ENCODE measurements around the gene SAP30BP. TPM values are rescaled to one million over a fixed set of nuclear protein-coding genes. Genes with fewer than 3 reads are reported as not detected.

The SAP30BP gene
- total and polyA plus RNA-seq, 2 experiments from 2014 or later = 44.9 to 97.9 TPM

DNA sequence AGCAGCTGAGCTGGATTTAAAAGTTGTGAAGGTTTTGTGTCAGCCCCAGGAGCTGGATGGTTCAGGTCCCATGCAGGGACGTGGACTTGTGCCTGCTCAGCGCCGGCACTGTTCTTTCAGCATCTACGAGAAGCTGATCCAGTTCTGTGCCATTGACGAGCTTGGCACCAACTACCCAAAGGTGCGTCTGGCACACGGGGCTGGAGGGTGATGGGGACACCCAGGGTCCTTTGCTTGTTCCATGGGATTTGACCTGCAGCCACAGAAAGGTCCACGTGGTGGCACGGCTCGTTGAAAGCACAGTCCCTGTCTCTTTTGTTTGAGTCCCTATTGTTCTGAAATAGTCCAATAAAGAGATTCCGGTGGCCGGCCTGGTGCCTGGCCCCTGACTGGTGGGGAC, 36.1 kb downstream of the SAP30BP start (continued):
- TF ChIP-seq, protein P1, sequence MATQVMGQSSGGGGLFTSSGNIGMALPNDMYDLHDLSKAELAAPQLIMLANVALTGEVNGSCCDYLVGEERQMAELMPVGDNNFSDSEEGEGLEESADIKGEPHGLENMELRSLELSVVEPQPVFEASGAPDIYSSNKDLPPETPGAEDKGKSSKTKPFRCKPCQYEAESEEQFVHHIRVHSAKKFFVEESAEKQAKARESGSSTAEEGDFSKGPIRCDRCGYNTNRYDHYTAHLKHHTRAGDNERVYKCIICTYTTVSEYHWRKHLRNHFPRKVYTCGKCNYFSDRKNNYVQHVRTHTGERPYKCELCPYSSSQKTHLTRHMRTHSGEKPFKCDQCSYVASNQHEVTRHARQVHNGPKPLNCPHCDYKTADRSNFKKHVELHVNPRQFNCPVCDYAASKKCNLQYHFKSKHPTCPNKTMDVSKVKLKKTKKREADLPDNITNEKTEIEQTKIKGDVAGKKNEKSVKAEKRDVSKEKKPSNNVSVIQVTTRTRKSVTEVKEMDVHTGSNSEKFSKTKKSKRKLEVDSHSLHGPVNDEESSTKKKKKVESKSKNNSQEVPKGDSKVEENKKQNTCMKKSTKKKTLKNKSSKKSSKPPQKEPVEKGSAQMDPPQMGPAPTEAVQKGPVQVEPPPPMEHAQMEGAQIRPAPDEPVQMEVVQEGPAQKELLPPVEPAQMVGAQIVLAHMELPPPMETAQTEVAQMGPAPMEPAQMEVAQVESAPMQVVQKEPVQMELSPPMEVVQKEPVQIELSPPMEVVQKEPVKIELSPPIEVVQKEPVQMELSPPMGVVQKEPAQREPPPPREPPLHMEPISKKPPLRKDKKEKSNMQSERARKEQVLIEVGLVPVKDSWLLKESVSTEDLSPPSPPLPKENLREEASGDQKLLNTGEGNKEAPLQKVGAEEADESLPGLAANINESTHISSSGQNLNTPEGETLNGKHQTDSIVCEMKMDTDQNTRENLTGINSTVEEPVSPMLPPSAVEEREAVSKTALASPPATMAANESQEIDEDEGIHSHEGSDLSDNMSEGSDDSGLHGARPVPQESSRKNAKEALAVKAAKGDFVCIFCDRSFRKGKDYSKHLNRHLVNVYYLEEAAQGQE (IDR thresholded peaks at IDR 0.05; ENCODE audit: unreplicated experiment) = no peak
- TF ChIP-seq, protein P2, sequence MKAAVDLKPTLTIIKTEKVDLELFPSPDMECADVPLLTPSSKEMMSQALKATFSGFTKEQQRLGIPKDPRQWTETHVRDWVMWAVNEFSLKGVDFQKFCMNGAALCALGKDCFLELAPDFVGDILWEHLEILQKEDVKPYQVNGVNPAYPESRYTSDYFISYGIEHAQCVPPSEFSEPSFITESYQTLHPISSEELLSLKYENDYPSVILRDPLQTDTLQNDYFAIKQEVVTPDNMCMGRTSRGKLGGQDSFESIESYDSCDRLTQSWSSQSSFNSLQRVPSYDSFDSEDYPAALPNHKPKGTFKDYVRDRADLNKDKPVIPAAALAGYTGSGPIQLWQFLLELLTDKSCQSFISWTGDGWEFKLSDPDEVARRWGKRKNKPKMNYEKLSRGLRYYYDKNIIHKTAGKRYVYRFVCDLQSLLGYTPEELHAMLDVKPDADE (IDR thresholded peaks at IDR 0.05) = no peak
- TF ChIP-seq NANOG (IDR thresholded peaks at IDR 0.05; ENCODE audit: borderline replicate concordance) (no peak), ZNF114 (CRISPR knock-in tag; IDR thresholded peaks at IDR 0.05) (no peak), CREB1 (CRISPR knock-in tag; IDR thresholded peaks at IDR 0.05; ENCODE audit: low read depth) (no peak)

DNA sequence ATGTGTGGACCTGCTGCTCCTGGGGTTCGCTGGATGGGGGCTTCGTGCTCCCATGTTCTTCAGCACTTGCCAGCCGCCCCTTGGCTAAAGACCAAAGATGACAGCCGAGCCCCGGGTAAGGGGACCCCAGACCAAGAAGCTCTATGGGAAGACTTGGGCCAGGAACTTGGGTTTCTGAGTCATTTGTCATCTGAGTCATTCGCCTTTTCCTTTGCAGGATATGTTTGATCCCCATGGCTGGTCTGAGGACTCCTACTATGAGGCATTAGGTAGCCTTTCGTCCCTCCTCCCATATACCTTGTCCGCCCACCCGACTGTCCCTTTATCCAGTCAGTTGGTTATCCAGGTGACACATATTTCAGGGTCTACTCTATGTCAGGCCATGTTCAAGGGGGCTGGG, 36.5 kb downstream of the SAP30BP start:
- ATAC-seq (no peak), DNase-seq (ENCODE audit: low spot score) (no peak)
- Histone ChIP-seq H3K79me2 (replicated peaks; ENCODE audit: insufficient read depth) (no peaks in the 10 kb centered on the region), H3K36me3 (ENCODE audit: insufficient read depth) (peaks cover 23% of the 10 kb centered on the region), H4K20me1 (replicated peaks; ENCODE audit: insufficient read depth) (peaks cover 3% of the 10 kb centered on the region; the same call in 1 of the 2 replicates), H3K27ac (ENCODE audit: low read depth) (no peak overlapping the region), H3K4me1 (ENCODE audit: insufficient read depth) (no peaks in the 10 kb centered on the region), H3K9me2 (ENCODE audit: insufficient read depth) (no peaks in the 10 kb centered on the region), H2AFZ (no peak overlapping the region), H3K4me2 (no peak overlapping the region), H3F3A (replicated peaks; ENCODE audit: low read depth) (no peaks in the 10 kb centered on the region), H3K4me3 (no peak overlapping the region), H3K27me3 (ENCODE audit: insufficient read depth) (no peaks in the 10 kb centered on the region)
- TF ChIP-seq, protein P3, sequence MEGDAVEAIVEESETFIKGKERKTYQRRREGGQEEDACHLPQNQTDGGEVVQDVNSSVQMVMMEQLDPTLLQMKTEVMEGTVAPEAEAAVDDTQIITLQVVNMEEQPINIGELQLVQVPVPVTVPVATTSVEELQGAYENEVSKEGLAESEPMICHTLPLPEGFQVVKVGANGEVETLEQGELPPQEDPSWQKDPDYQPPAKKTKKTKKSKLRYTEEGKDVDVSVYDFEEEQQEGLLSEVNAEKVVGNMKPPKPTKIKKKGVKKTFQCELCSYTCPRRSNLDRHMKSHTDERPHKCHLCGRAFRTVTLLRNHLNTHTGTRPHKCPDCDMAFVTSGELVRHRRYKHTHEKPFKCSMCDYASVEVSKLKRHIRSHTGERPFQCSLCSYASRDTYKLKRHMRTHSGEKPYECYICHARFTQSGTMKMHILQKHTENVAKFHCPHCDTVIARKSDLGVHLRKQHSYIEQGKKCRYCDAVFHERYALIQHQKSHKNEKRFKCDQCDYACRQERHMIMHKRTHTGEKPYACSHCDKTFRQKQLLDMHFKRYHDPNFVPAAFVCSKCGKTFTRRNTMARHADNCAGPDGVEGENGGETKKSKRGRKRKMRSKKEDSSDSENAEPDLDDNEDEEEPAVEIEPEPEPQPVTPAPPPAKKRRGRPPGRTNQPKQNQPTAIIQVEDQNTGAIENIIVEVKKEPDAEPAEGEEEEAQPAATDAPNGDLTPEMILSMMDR (conservative IDR thresholded peaks at IDR 0.05; ENCODE audit: low read depth in 2 of 2) = no peak
- TF ChIP-seq STAT1 (IDR thresholded peaks at IDR 0.05; ENCODE audit: unreplicated experiment) = no peak
- no peak for TF ChIP-seq EZH2 (IDR thresholded peaks at IDR 0.05; ENCODE audit: low read depth, unreplicated experiment)
- TF ChIP-seq NANOG (IDR thresholded peaks at IDR 0.05; ENCODE audit: borderline replicate concordance) = no peak
- TF ChIP-seq POLR2AphosphoS5 (IDR thresholded peaks at IDR 0.05; ENCODE audit: low read depth) = no peak
- TF ChIP-seq ZNF331 (CRISPR knock-in tag; IDR thresholded peaks at IDR 0.05; ENCODE audit: low read depth) = no peak
- TF ChIP-seq, protein P4, sequence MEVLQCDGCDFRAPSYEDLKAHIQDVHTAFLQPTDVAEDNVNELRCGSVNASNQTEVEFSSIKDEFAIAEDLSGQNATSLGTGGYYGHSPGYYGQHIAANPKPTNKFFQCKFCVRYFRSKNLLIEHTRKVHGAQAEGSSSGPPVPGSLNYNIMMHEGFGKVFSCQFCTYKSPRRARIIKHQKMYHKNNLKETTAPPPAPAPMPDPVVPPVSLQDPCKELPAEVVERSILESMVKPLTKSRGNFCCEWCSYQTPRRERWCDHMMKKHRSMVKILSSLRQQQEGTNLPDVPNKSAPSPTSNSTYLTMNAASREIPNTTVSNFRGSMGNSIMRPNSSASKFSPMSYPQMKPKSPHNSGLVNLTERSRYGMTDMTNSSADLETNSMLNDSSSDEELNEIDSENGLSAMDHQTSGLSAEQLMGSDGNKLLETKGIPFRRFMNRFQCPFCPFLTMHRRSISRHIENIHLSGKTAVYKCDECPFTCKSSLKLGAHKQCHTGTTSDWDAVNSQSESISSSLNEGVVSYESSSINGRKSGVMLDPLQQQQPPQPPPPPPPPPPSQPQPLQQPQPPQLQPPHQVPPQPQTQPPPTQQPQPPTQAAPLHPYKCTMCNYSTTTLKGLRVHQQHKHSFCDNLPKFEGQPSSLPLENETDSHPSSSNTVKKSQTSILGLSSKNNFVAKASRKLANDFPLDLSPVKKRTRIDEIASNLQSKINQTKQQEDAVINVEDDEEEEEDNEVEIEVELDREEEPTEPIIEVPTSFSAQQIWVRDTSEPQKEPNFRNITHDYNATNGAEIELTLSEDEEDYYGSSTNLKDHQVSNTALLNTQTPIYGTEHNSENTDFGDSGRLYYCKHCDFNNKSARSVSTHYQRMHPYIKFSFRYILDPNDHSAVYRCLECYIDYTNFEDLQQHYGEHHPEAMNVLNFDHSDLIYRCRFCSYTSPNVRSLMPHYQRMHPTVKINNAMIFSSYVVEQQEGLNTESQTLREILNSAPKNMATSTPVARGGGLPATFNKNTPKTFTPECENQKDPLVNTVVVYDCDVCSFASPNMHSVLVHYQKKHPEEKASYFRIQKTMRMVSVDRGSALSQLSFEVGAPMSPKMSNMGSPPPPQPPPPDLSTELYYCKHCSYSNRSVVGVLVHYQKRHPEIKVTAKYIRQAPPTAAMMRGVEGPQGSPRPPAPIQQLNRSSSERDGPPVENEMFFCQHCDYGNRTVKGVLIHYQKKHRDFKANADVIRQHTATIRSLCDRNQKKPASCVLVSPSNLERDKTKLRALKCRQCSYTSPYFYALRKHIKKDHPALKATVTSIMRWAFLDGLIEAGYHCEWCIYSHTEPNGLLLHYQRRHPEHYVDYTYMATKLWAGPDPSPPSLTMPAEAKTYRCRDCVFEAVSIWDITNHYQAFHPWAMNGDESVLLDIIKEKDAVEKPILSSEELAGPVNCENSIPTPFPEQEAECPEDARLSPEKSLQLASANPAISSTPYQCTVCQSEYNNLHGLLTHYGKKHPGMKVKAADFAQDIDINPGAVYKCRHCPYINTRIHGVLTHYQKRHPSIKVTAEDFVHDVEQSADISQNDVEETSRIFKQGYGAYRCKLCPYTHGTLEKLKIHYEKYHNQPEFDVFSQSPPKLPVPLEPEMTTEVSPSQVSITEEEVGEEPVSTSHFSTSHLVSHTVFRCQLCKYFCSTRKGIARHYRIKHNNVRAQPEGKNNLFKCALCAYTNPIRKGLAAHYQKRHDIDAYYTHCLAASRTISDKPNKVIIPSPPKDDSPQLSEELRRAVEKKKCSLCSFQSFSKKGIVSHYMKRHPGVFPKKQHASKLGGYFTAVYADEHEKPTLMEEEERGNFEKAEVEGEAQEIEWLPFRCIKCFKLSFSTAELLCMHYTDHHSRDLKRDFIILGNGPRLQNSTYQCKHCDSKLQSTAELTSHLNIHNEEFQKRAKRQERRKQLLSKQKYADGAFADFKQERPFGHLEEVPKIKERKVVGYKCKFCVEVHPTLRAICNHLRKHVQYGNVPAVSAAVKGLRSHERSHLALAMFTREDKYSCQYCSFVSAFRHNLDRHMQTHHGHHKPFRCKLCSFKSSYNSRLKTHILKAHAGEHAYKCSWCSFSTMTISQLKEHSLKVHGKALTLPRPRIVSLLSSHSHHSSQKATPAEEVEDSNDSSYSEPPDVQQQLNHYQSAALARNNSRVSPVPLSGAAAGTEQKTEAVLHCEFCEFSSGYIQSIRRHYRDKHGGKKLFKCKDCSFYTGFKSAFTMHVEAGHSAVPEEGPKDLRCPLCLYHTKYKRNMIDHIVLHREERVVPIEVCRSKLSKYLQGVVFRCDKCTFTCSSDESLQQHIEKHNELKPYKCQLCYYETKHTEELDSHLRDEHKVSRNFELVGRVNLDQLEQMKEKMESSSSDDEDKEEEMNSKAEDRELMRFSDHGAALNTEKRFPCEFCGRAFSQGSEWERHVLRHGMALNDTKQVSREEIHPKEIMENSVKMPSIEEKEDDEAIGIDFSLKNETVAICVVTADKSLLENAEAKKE (CRISPR knock-in tag; IDR thresholded peaks at IDR 0.05) = no peak
- TF ChIP-seq, protein P2 (IDR thresholded peaks at IDR 0.05) = no peak
- TF ChIP-seq EZH2phosphoT487 (IDR thresholded peaks at IDR 0.05; ENCODE audit: unreplicated experiment) = no peak
- Mint-ChIP-seq H3K27ac (no peak overlapping the region), H3K4me3 (no peak overlapping the region), H3K9me3 (no peaks in the 10 kb centered on the region), H3K4me1 (no peaks in the 10 kb centered on the region), H3K36me3 (ENCODE audit: low read depth) (peaks cover 63% of the 10 kb centered on the region), H3K27me3 (ENCODE audit: insufficient read depth, low read depth, poor library complexity) (peaks cover 15% of the 10 kb centered on the region)

Data from GM23338 (cell line).